PC-3 (cell line): Measurements from ENCODE around the gene FGF6. TPM values are rescaled to one million over a fixed set of nuclear protein-coding genes. Genes with fewer than 3 reads are reported as not detected.

Source experiments
- ATAC-seq: fragments of 200-7000 bp; cut with Tn5 transposase; 2 replicates; pipeline ENCODE4 v1.9.1; 2020; ENCODE audit warnings: mild to moderate bottlenecking, moderate library complexity
- BruUV-seq: library from RNA; stranded (reverse); fragments of 400-500 nt; replicated peaks from 2 replicates; lab custom pipeline; 2021; lab: Mats Ljungman, UMichigan
- CTCF ChIA-PET: fragments of 300-600 bp; sonication (Branson Sonifier 250); formaldehyde crosslinking; loops from one replicate; lab custom pipeline; 2022; ENCODE audit warnings: antibody characterized with exemption; lab: Charles Lee
- POLR2A ChIA-PET: fragments of 300-600 bp; sonication (Branson Sonifier 250); formaldehyde crosslinking; loops from one replicate; lab custom pipeline; 2022; ENCODE audit warnings: antibody characterized with exemption; ENCODE audit not compliant: unreplicated experiment; lab: Charles Lee
- DNase-seq: peaks from one replicate; pipeline ENCODE4 v3.0.0-alpha.2; 2015
- H2AFZ ChIP-seq: fragments of 300-600 bp; sonication (generic); 2 replicates; pipeline ENCODE4 v1.6.0; 2016; ENCODE audit warnings: antibody characterized with exemption, low read length
- H3F3A ChIP-seq: fragments of 300-600 bp; sonication (generic); one replicate; pipeline ENCODE4 v1.6.0; 2017; ENCODE audit warnings: antibody characterized with exemption, low read length, control low read depth, mild to moderate bottlenecking; ENCODE audit not compliant: unreplicated experiment
- H3K27ac ChIP-seq: fragments of 300-600 bp; sonication (generic); 2 replicates; pipeline ENCODE4 v1.5.1; 2016; ENCODE audit warnings: mild to moderate bottlenecking, low read length
- H3K27me3 ChIP-seq: fragments of 300-600 bp; sonication (generic); 2 replicates; pipeline ENCODE4 v1.6.1; 2016; ENCODE audit warnings: low read length, mixed read lengths
- H3K36me3 ChIP-seq: fragments of 300-600 bp; sonication (generic); 2 replicates; pipeline ENCODE4 v1.6.1; 2016; ENCODE audit warnings: low read depth, mixed run types, low read length, mixed read lengths
- H3K4me1 ChIP-seq: fragments of 300-600 bp; sonication (generic); 2 replicates; pipeline ENCODE4 v1.5.1; 2016; ENCODE audit warnings: low read length; ENCODE audit not compliant: insufficient read depth
- H3K4me2 ChIP-seq: fragments of 300-600 bp; sonication (generic); 2 replicates; pipeline ENCODE4 v1.6.0; 2016; ENCODE audit warnings: low read length
- H3K4me3 ChIP-seq: fragments of 300-600 bp; sonication (generic); 2 replicates; pipeline ENCODE4 v1.5.1; 2016; ENCODE audit warnings: mild to moderate bottlenecking, low read length, mixed read lengths
- H3K79me2 ChIP-seq: fragments of 300-600 bp; sonication (generic); 2 replicates; pipeline ENCODE4 v1.6.1; 2017; ENCODE audit warnings: low read length, mixed read lengths
- H3K9ac ChIP-seq: fragments of 300-600 bp; sonication (generic); 2 replicates; pipeline ENCODE4 v1.6.0; 2016; ENCODE audit warnings: mild to moderate bottlenecking, low read length
- H3K9me2 ChIP-seq: fragments of 300-600 bp; sonication (generic); replicated peaks from 2 replicates; pipeline ENCODE4 v1.6.1; 2016; ENCODE audit warnings: mixed run types, low read length, mixed read lengths
- H3K9me3 ChIP-seq: fragments of 300-600 bp; sonication (generic); 2 replicates; pipeline ENCODE4 v1.6.1; 2016; ENCODE audit warnings: low read length, mixed read lengths
- H4K20me1 ChIP-seq: fragments of 300-600 bp; sonication (generic); 2 replicates; pipeline ENCODE4 v1.6.1; 2016; ENCODE audit warnings: low read length, mixed read lengths
- CTCF ChIP-seq: fragments of 300-600 bp; sonication (generic); conservative IDR thresholded peaks from 2 replicates; pipeline ENCODE4 v1.5.1; 2017; ENCODE audit warnings: antibody characterized with exemption, low read depth, mild to moderate bottlenecking, low read length
- EZH2 ChIP-seq: fragments of 300-600 bp; sonication (generic); IDR thresholded peaks from one replicate; pipeline ENCODE4 v1.6.1; 2017; ENCODE audit warnings: antibody characterized with exemption, mild to moderate bottlenecking, low read length; ENCODE audit not compliant: unreplicated experiment
- EZH2phosphoT487 ChIP-seq: fragments of 300-600 bp; sonication (generic); IDR thresholded peaks from 2 replicates; pipeline ENCODE4 v1.6.1; 2018; ENCODE audit warnings: mild to moderate bottlenecking, antibody characterized with exemption, low read length, borderline replicate concordance
- intact Hi-C: fragments of 100-400 bp; cut with micrococcal nuclease; formaldehyde crosslinking; loops from 2 replicates; pipeline ENCODE4 v1.9.0; 2023
- total RNA-seq: library from RNA; depleted of rRNA; stranded (reverse); fragments of >200 nt; gene quantifications from 2 replicates; pipeline ENCODE4 v1.2.3, GENCODE V29; 2014

Gene FGF6
- total RNA-seq, 1 experiment from 2014 or later: not detected

GRCh38 chr12:4434706-4435425 lies 10.7 kb downstream of the FGF6 start:
- no peak for ATAC-seq
- TF ChIP-seq EZH2 (no peak), EZH2phosphoT487 (no peak), CTCF (no peak)
- no peak overlapping the region for H3K4me2 ChIP-seq
- CTCF ChIA-PET: no interaction called here
- DNase-seq: no peak
- POLR2A ChIA-PET: no interaction called here
- H3K36me3 ChIP-seq: no peaks in the 10 kb centered on the region
- H2AFZ ChIP-seq: no peak overlapping the region
- no peak overlapping the region for H3K9ac ChIP-seq
- H4K20me1 ChIP-seq: no peaks in the 10 kb centered on the region
- no peak overlapping the region for H3K4me3 ChIP-seq
- no peaks in the 10 kb centered on the region for H3K9me2 ChIP-seq
- intact Hi-C loops: no loop called here
- no peaks in the 10 kb centered on the region for H3F3A ChIP-seq
- H3K27me3 ChIP-seq: peaks cover 34% of the 10 kb centered on the region
- H3K9me3 ChIP-seq: no peaks in the 10 kb centered on the region
- no peak overlapping the region for H3K27ac ChIP-seq
- no TSS peak for BruUV-seq
- H3K4me1 ChIP-seq: no peaks in the 10 kb centered on the region
- H3K79me2 ChIP-seq: no peaks in the 10 kb centered on the region

- ATAC-seq (no peak), DNase-seq (no peak)
- H3K36me3 ChIP-seq: no peaks in the 10 kb centered on the region
- ChIA-PET POLR2A (no interaction called here), CTCF (no interaction called here)
- TF ChIP-seq CTCF (no peak), EZH2phosphoT487 (no peak), EZH2 (no peak)
- no peak overlapping the region for H3K27ac ChIP-seq
- no peaks in the 10 kb centered on the region for H4K20me1 ChIP-seq
- H3K9me3 ChIP-seq: no peaks in the 10 kb centered on the region
- H3K27me3 ChIP-seq: peaks cover 29% of the 10 kb centered on the region
- no peak overlapping the region for H3K4me2 ChIP-seq
- H3K9me2 ChIP-seq: no peaks in the 10 kb centered on the region
- H3K9ac ChIP-seq: no peak overlapping the region
- no TSS peak for BruUV-seq
- no peak overlapping the region for H3K4me3 ChIP-seq
- H3K4me1 ChIP-seq: no peaks in the 10 kb centered on the region
- H3K79me2 ChIP-seq: no peaks in the 10 kb centered on the region
- intact Hi-C loops: no loop called here
- H2AFZ ChIP-seq: no peak overlapping the region
- H3F3A ChIP-seq: no peaks in the 10 kb centered on the region
Observed at GRCh38 chr12:4434301-4434700, 11.3 kb downstream of the FGF6 start.

GRCh38 chr12:4433745-4434058 lies 11.9 kb downstream of the FGF6 start:
- Histone ChIP-seq H2AFZ (no peak overlapping the region), H3K79me2 (no peaks in the 10 kb centered on the region), H3K9me2 (no peaks in the 10 kb centered on the region), H3F3A (no peaks in the 10 kb centered on the region), H3K36me3 (no peaks in the 10 kb centered on the region), H3K27me3 (peaks cover 29% of the 10 kb centered on the region), H3K9me3 (no peaks in the 10 kb centered on the region), H3K27ac (no peak overlapping the region), H4K20me1 (no peaks in the 10 kb centered on the region), H3K4me1 (no peaks in the 10 kb centered on the region), H3K4me3 (no peak overlapping the region), H3K4me2 (no peak overlapping the region), H3K9ac (no peak overlapping the region)
- BruUV-seq: no TSS peak
- DNase-seq (no peak), ATAC-seq (no peak)
- TF ChIP-seq CTCF (no peak), EZH2phosphoT487 (no peak), EZH2 (no peak)
- ChIA-PET CTCF (no interaction called here), POLR2A (no interaction called here)
- intact Hi-C loops: no loop called here
